GM10847 (cell line): ENCODE results near the gene DLGAP1.

Experiments used
- POLR2A ChIP-seq: IDR thresholded peaks from 2 replicates; pipeline ENCODE4 v1.6.1; 2011; ENCODE audit not compliant: insufficient read length; ENCODE audit errors: extremely low read depth

DLGAP1 gene

GRCh38 chr18:4455113-4455811 lies at the start of gene DLGAP1:
DLGAP1 (minus strand) TSS chr18:4455307.
- peak; percentile 48 for TF ChIP-seq POLR2A

GRCh38 chr18:4468511-4468910 lies 13.4 kb upstream of the DLGAP1 start:
- TF ChIP-seq POLR2A = no peak

- no peak for TF ChIP-seq POLR2A
Observed at GRCh38 chr18:4454537-4455112, 482 bp downstream of the DLGAP1 start.

GRCh38 chr18:4453874-4454536 lies 1.1 kb downstream of the DLGAP1 start:
- TF ChIP-seq POLR2A = no peak

GRCh38 chr18:4453567-4453873 lies 1.6 kb downstream of the DLGAP1 start:
- no peak for TF ChIP-seq POLR2A

GRCh38 chr18:4450065-4450658 lies 4.9 kb downstream of the DLGAP1 start:
- TF ChIP-seq POLR2A = no peak

GRCh38 chr18:4445902-4446301 lies 9.2 kb downstream of the DLGAP1 start:
- TF ChIP-seq POLR2A = no peak

GRCh38 chr18:4444306-4444705 lies 10.8 kb downstream of the DLGAP1 start:
- TF ChIP-seq POLR2A = no peak

GRCh38 chr18:4441098-4441497 lies 14.0 kb downstream of the DLGAP1 start:
- no peak for TF ChIP-seq POLR2A

GRCh38 chr18:4438938-4439337 lies 16.2 kb downstream of the DLGAP1 start:
- no peak for TF ChIP-seq POLR2A

- TF ChIP-seq POLR2A = no peak
Observed at GRCh38 chr18:4433717-4434116, 21.4 kb downstream of the DLGAP1 start.

GRCh38 chr18:4430836-4431235 lies 24.3 kb downstream of the DLGAP1 start:
- no peak for TF ChIP-seq POLR2A

- TF ChIP-seq POLR2A = no peak
Observed at GRCh38 chr18:4417714-4418113, 37.4 kb downstream of the DLGAP1 start.

- TF ChIP-seq POLR2A = no peak
Observed at GRCh38 chr18:4416976-4417375, 38.1 kb downstream of the DLGAP1 start.

- TF ChIP-seq POLR2A = no peak
Observed at GRCh38 chr18:4412286-4412685, 42.8 kb downstream of the DLGAP1 start.

- TF ChIP-seq POLR2A = no peak
Observed at GRCh38 chr18:4406856-4407255, 48.3 kb downstream of the DLGAP1 start.
